CD4-positive, alpha-beta T cell (primary cell): ENCODE results near the gene F8A2. TPM values are rescaled to one million over a fixed set of nuclear protein-coding genes. Genes with fewer than 3 reads are reported as not detected.
A peak's percentile ranks its signal among the peaks of the same experiment; 100 is the strongest.
"Not testable (repeated sequence)": the region's sequence is repeated elsewhere in the genome, so short reads cannot be mapped to it uniquely, and the experiment has no call there.

ENCODE experiments used
- ATAC-seq: fragments of 200-7000 bp; cut with Tn5 transposase; one replicate; pipeline ENCODE4 v1.10.0; 2022; ENCODE audit warnings: mild to moderate bottlenecking; ENCODE audit not compliant: poor library complexity
- CTCF ChIA-PET: fragments of 350-600 bp; sonication (Branson Sonifier 250); formaldehyde crosslinking; loops from one replicate; lab custom pipeline; 2021; ENCODE audit warnings: antibody characterized with exemption, inconsistent platforms; lab: Charles Lee
- POLR2A ChIA-PET: fragments of 350-600 bp; sonication (Branson Sonifier 250); formaldehyde crosslinking; loops from one replicate; lab custom pipeline; 2021; ENCODE audit warnings: antibody characterized with exemption, inconsistent platforms; lab: Charles Lee
- DNase-seq, 14 experiments: peaks; one replicate each; pipeline ENCODE4 v3.0.0-alpha.2; 2013 to 2020; ENCODE audit warnings: mixed read lengths in 2 of 14
- H3K27ac ChIP-seq, 2 donors: one replicate each; pipeline versions ENCODE4 v1.5.1 to v1.7.0; 2013; ENCODE audit warnings: low read length in 2 of 2, low read depth in 1 of 2, mild to moderate bottlenecking in 1 of 2
- H3K27me3 ChIP-seq, 2 experiments: 1 replicate in 1 of 2; 2 replicates in 1 of 2; pipeline versions ENCODE4 v1.6.1 to v1.7.0; 2013; ENCODE audit warnings: low read length in 2 of 2, control low read depth in 1 of 2, mild to moderate bottlenecking in 1 of 2, moderate library complexity in 1 of 2; ENCODE audit not compliant: insufficient read depth in 2 of 2, control insufficient read depth in 1 of 2
- H3K36me3 ChIP-seq: one replicate; pipeline ENCODE4 v1.6.1; 2013; ENCODE audit warnings: low read length, control low read depth; ENCODE audit not compliant: insufficient read depth
- H3K4me1 ChIP-seq: one replicate; pipeline ENCODE4 v1.6.1; 2013; ENCODE audit warnings: low read length, control low read depth; ENCODE audit not compliant: insufficient read depth
- H3K4me3 ChIP-seq: one replicate; pipeline ENCODE4 v1.5.1; 2013; ENCODE audit warnings: mild to moderate bottlenecking, low read length, moderate library complexity
- H3K9me3 ChIP-seq, 2 experiments: 1 replicate in 1 of 2; 2 replicates in 1 of 2; pipeline versions ENCODE4 v1.6.1 to v1.7.0; 2013; ENCODE audit warnings: low read length in 2 of 2, mild to moderate bottlenecking in 2 of 2, control low read depth in 1 of 2, moderate library complexity in 1 of 2; ENCODE audit not compliant: control insufficient read depth in 1 of 2, insufficient read depth in 1 of 2
- H3K27ac Mint-ChIP-seq: one replicate; pipeline ENCODE4 v1.8.0; 2020; ENCODE audit warnings: mixed read lengths
- H3K27me3 Mint-ChIP-seq: one replicate; pipeline ENCODE4 v1.8.0; 2021; ENCODE audit warnings: mixed read lengths
- H3K36me3 Mint-ChIP-seq: one replicate; pipeline ENCODE4 v1.8.0; 2021; ENCODE audit warnings: low read depth, mixed read lengths
- H3K4me1 Mint-ChIP-seq: one replicate; pipeline ENCODE4 v1.8.0; 2021; ENCODE audit warnings: low read depth, mixed read lengths
- H3K4me3 Mint-ChIP-seq: one replicate; pipeline ENCODE4 v1.8.0; 2020; ENCODE audit warnings: mild to moderate bottlenecking, mixed read lengths
- H3K9me3 Mint-ChIP-seq: one replicate; pipeline ENCODE4 v1.8.0; 2020; ENCODE audit warnings: mixed read lengths
- intact Hi-C, 2 experiments: fragments of 100-400 bp; cut with DNase I in 1 of 2; cut with micrococcal nuclease in 1 of 2; formaldehyde crosslinking; loops; one replicate each; pipeline versions ENCODE4 v1.15.1 to v1.9.0; 2023 to 2025; cut with DNase I, micrococcal nuclease
- total RNA-seq, 174 experiments: library from RNA in 2 of 174; stranded (reverse) in 2 of 174; gene quantifications; one replicate each; pipeline ENCODE4 v1.2.3 and lab custom pipeline; 2021 to 2026

F8A2 gene
- total RNA-seq, 2 experiments from 2014 or later, result not detected

DNA sequence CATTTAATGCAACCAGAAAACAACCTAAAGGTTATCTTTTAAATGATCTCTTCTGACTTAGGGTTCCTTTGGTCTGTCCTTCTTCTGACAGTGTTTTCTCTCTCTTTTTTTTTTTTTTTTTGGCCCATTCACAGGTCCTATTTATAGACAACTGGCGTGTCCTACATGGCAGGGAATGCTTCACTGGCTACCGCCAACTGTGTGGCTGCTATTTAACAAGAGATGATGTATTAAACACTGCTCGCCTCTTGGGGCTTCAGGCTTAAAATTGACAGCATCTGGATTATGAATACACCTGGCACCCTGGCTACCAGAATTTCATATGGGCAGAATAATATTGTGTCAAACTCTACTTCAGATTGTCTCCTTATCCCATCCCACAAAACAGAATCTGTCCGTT lies 32.4 kb upstream of the F8A2 start:
- H3K4me1 Mint-ChIP-seq, intact Hi-C loops, POLR2A ChIA-PET, H3K9me3 ChIP-seq, DNase-seq, ATAC-seq, H3K4me3 Mint-ChIP-seq, H3K27ac ChIP-seq, H3K9me3 Mint-ChIP-seq, H3K27ac Mint-ChIP-seq, H3K4me1 ChIP-seq, H3K36me3 Mint-ChIP-seq, H3K27me3 Mint-ChIP-seq, H3K4me3 ChIP-seq, H3K36me3 ChIP-seq, CTCF ChIA-PET, H3K27me3 ChIP-seq: not testable (repeated sequence)

DNA sequence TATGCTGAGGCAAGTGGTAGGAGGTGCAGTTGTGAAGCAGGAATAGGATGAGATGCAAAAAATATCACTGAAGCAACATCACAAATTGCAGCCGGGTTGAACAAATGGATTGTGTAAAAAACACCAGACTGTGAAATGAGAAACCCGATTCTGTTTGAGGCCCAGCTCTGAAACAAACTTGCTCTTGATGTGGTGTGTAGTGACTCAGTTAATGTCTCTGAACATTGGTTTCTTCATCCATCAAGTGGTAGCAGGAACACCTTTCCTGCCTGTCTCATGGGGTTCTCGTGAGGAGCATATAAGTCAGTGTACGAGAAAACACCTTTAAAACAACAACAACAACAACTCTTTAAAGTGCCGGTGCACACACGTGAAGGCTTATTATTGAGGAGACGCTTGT lies 18.2 kb upstream of the F8A2 start:
- H3K27ac ChIP-seq, H3K27ac Mint-ChIP-seq, H3K4me1 ChIP-seq, H3K4me3 Mint-ChIP-seq, H3K36me3 ChIP-seq, H3K4me1 Mint-ChIP-seq, H3K9me3 ChIP-seq, DNase-seq, H3K36me3 Mint-ChIP-seq, H3K4me3 ChIP-seq, H3K27me3 ChIP-seq, CTCF ChIA-PET, H3K27me3 Mint-ChIP-seq, ATAC-seq, intact Hi-C loops, H3K9me3 Mint-ChIP-seq, POLR2A ChIA-PET: not testable (repeated sequence)

DNA sequence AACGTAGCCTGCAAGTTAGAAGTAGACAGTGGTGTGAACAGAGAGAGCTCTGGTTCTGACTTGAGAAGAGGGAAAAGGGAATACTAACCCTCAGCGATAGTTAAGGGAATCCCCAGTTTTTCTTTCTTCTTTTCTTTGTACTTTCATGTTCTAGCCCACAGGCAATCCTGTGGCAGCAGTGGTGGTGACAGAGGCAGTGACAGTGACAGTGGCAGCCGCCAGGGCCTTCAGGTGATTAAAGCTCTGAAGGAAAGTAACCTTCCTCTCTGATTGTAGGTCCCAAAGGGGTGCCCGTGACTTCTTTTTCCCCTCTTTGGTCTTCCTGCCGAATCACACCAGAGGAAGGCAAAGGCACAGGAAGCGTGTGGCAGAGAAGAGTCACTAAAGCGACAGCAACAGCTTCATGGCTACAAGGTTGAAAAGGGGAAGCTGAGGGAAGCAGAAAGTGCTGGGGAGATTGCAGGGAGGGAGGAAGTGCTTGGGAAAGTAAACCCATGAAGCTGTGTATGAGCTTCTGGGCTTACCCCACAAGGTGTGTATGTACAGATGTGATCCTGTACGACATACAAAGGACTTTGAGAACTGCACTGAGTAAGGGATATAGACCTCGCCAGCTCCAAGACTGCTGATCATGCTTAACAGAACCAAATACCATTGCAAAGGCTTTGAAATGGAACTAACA lies 8.0 kb upstream of the F8A2 start:
- H3K4me3 ChIP-seq, H3K4me3 Mint-ChIP-seq, H3K27ac Mint-ChIP-seq, POLR2A ChIA-PET, H3K36me3 ChIP-seq, H3K4me1 ChIP-seq, H3K9me3 ChIP-seq, CTCF ChIA-PET, intact Hi-C loops, H3K9me3 Mint-ChIP-seq, H3K36me3 Mint-ChIP-seq, H3K27me3 ChIP-seq, DNase-seq, H3K27ac ChIP-seq, H3K4me1 Mint-ChIP-seq, H3K27me3 Mint-ChIP-seq: not testable (repeated sequence)
- ATAC-seq, result peak; percentile 82

DNA sequence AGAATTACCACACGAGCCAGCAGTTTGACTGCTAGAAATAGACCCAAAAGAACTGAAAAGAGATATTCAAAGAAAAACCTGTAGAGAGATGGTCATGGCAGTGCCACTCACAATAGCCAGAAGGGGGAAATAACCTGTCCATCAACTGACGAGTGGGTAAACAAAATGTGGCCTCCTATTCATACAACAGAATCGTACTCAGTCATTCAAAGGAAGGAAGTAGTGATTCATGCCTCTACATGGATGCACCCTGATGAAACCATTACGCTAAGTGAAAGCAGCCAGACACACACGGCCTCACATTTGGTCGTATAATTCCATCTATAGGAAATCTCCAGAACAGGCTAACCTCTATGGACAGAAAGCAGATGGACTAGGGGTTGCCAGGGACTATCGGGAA lies 2.1 kb upstream of the F8A2 start:
- DNase-seq, CTCF ChIA-PET, H3K4me1 ChIP-seq, H3K4me3 Mint-ChIP-seq, ATAC-seq, H3K27ac Mint-ChIP-seq, intact Hi-C loops, POLR2A ChIA-PET, H3K27ac ChIP-seq, H3K36me3 Mint-ChIP-seq, H3K9me3 Mint-ChIP-seq, H3K9me3 ChIP-seq, H3K27me3 ChIP-seq, H3K4me3 ChIP-seq, H3K36me3 ChIP-seq, H3K27me3 Mint-ChIP-seq, H3K4me1 Mint-ChIP-seq: not testable (repeated sequence)

DNA sequence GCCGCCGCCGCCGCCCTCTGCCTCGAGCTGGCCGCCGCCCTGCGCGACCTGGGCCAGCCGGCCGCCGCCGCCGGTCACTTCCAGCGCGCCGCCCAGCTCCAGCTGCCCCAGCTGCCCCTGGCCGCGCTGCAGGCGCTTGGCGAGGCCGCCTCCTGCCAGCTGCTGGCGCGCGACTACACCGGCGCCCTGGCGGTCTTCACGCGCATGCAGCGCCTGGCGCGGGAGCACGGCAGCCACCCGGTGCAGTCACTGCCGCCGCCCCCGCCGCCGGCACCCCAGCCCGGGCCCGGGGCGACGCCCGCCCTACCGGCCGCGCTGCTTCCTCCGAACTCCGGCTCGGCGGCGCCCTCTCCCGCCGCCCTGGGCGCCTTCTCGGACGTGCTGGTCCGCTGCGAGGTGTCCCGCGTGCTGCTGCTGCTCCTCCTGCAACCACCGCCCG lies 653 bp downstream of the F8A2 start:
- DNase-seq, H3K36me3 ChIP-seq, H3K36me3 Mint-ChIP-seq, H3K4me3 Mint-ChIP-seq, H3K27ac ChIP-seq, H3K27ac Mint-ChIP-seq, H3K4me1 ChIP-seq, intact Hi-C loops, H3K27me3 Mint-ChIP-seq, POLR2A ChIA-PET, H3K9me3 Mint-ChIP-seq, CTCF ChIA-PET, H3K4me3 ChIP-seq, H3K9me3 ChIP-seq, H3K27me3 ChIP-seq: not testable (repeated sequence)
- ATAC-seq, result peak; percentile 67
- peaks cover 12% of the 10 kb centered on the region for H3K4me1 Mint-ChIP-seq
